Transverse colon (tissue), 4 donors: Measurements from ENCODE around the gene MINDY1.

ENCODE experiments used
- EP300 ChIP-seq: sonication (generic); formaldehyde crosslinking; IDR thresholded peaks from one replicate; pipeline ENCODE4 v1.6.1; 2017; ENCODE audit warnings: antibody characterized with exemption, low read depth
- POLR2AphosphoS5 ChIP-seq, 3 donors: sonication (generic); formaldehyde crosslinking; IDR thresholded peaks; one replicate each; pipeline ENCODE4 v1.6.1; 2016; ENCODE audit warnings: antibody characterized with exemption in 3 of 3
- TF ChIP-seq, protein P1 (sequence below), 5 experiments: fragments of 200-600 bp in 3 of 5; fragments of 450-650 bp in 2 of 5; sonication (generic) in 3 of 5; IDR thresholded peaks; 1 replicate in 2 of 5; 2 replicates in 3 of 5; pipeline ENCODE4 v1.5.1; 2016 to 2017; ENCODE audit warnings: antibody characterized with exemption in 5 of 5, inconsistent platforms in 3 of 5, mild to moderate bottlenecking in 2 of 5, moderate library complexity in 1 of 5

DNA sequence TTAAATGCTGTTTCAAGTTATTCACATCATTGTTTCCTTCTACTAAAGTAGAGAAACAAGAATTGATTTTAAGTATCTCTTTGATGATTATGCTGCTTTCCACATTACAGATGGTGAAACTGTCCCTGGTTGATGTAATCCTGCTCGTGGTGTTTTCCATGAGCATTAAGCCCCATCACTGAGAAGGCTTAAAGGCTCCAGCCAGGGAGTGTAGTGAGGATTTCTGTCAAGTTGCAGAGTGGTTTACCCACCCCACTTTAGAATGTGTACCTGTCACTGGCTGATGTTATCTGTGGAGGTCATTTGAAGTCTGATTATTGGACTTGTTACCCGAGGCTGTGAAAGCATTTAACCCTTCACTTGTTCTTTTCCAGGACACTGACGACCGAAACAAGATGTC is 44.9 kb downstream of the MINDY1 start:
- TF ChIP-seq, protein P1, sequence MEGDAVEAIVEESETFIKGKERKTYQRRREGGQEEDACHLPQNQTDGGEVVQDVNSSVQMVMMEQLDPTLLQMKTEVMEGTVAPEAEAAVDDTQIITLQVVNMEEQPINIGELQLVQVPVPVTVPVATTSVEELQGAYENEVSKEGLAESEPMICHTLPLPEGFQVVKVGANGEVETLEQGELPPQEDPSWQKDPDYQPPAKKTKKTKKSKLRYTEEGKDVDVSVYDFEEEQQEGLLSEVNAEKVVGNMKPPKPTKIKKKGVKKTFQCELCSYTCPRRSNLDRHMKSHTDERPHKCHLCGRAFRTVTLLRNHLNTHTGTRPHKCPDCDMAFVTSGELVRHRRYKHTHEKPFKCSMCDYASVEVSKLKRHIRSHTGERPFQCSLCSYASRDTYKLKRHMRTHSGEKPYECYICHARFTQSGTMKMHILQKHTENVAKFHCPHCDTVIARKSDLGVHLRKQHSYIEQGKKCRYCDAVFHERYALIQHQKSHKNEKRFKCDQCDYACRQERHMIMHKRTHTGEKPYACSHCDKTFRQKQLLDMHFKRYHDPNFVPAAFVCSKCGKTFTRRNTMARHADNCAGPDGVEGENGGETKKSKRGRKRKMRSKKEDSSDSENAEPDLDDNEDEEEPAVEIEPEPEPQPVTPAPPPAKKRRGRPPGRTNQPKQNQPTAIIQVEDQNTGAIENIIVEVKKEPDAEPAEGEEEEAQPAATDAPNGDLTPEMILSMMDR (IDR thresholded peaks at IDR 0.05): no peak
- TF ChIP-seq EP300 (no peak), POLR2AphosphoS5 (IDR thresholded peaks at IDR 0.05) (no peak)
